ENCODE results near the gene ADH4.

GRCh38 chr4:99088481-99089365, 55.4 kb downstream of the ADH4 start, which contains the start of gene ADH5:
- TF ChIP-seq CTCF (IDR thresholded peaks at IDR 0.05) (no peak), POLR2A (IDR thresholded peaks at IDR 0.05) (peak in 2 of 4 donors; percentile 90 to 94)

All from esophagus squamous epithelium (tissue), 4 donors.